ENCODE data around the gene SHD. TPM values are rescaled to one million over a fixed set of nuclear protein-coding genes. Genes with fewer than 3 reads are reported as not detected.
A peak's percentile ranks its signal among the peaks of the same experiment; 100 is the strongest.

SHD gene
- total and polyA plus RNA-seq, 2 of the 13 experiments (the other 11 are each of a cell fraction or from before 2014, with no cell fraction given) = 0.11 to 0.20 TPM

DNA sequence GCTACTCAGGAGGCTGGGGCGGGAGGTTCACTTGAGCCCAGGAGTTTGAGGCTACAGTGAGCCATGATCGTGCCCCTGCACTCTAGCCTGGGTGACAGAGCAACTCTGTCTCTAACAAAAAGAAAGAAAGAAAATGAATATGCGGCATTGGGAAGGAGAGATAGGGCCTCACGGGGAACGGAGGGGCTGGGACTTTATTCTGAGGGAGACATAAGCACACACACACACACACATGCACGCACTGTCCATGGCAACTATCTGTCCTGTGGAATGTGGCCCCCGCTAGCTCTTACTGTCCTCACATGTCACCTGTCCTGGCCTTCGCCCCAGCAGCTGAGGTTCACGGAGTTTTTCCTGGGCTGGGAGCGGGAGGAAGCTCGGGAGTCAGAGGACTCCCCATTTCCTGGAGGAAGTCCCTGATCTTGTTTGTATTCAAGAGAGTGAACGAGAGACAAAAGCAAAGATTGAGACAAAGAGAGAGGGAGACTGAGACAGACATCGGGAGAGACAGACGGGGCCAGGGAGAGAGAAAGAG is 58.9 kb downstream of the SHD start (continued):
- TF ChIP-seq, protein P1, sequence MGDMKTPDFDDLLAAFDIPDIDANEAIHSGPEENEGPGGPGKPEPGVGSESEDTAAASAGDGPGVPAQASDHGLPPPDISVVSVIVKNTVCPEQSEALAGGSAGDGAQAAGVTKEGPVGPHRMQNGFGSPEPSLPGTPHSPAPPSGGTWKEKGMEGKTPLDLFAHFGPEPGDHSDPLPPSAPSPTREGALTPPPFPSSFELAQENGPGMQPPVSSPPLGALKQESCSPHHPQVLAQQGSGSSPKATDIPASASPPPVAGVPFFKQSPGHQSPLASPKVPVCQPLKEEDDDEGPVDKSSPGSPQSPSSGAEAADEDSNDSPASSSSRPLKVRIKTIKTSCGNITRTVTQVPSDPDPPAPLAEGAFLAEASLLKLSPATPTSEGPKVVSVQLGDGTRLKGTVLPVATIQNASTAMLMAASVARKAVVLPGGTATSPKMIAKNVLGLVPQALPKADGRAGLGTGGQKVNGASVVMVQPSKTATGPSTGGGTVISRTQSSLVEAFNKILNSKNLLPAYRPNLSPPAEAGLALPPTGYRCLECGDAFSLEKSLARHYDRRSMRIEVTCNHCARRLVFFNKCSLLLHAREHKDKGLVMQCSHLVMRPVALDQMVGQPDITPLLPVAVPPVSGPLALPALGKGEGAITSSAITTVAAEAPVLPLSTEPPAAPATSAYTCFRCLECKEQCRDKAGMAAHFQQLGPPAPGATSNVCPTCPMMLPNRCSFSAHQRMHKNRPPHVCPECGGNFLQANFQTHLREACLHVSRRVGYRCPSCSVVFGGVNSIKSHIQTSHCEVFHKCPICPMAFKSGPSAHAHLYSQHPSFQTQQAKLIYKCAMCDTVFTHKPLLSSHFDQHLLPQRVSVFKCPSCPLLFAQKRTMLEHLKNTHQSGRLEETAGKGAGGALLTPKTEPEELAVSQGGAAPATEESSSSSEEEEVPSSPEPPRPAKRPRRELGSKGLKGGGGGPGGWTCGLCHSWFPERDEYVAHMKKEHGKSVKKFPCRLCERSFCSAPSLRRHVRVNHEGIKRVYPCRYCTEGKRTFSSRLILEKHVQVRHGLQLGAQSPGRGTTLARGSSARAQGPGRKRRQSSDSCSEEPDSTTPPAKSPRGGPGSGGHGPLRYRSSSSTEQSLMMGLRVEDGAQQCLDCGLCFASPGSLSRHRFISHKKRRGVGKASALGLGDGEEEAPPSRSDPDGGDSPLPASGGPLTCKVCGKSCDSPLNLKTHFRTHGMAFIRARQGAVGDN (CRISPR knock-in tag; IDR thresholded peaks at IDR 0.05) = peak; percentile 66; the same call in 1 of the 2 replicates
- TF ChIP-seq ETV5 (CRISPR knock-in tag; IDR thresholded peaks at IDR 0.05; ENCODE audit: borderline replicate concordance) = peak; percentile 27; the same call in 1 of the 2 replicates
- TF ChIP-seq, protein P2, sequence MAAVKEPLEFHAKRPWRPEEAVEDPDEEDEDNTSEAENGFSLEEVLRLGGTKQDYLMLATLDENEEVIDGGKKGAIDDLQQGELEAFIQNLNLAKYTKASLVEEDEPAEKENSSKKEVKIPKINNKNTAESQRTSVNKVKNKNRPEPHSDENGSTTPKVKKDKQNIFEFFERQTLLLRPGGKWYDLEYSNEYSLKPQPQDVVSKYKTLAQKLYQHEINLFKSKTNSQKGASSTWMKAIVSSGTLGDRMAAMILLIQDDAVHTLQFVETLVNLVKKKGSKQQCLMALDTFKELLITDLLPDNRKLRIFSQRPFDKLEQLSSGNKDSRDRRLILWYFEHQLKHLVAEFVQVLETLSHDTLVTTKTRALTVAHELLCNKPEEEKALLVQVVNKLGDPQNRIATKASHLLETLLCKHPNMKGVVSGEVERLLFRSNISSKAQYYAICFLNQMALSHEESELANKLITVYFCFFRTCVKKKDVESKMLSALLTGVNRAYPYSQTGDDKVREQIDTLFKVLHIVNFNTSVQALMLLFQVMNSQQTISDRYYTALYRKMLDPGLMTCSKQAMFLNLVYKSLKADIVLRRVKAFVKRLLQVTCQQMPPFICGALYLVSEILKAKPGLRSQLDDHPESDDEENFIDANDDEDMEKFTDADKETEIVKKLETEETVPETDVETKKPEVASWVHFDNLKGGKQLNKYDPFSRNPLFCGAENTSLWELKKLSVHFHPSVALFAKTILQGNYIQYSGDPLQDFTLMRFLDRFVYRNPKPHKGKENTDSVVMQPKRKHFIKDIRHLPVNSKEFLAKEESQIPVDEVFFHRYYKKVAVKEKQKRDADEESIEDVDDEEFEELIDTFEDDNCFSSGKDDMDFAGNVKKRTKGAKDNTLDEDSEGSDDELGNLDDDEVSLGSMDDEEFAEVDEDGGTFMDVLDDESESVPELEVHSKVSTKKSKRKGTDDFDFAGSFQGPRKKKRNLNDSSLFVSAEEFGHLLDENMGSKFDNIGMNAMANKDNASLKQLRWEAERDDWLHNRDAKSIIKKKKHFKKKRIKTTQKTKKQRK (IDR thresholded peaks at IDR 0.05; ENCODE audit: low read length) = no peak
- TF ChIP-seq MAFG (CRISPR knock-in tag; IDR thresholded peaks at IDR 0.05) = no peak
- TF ChIP-seq ZNF558 (CRISPR knock-in tag; IDR thresholded peaks at IDR 0.05; ENCODE audit: borderline replicate concordance) = peak; percentile 54; the same call in 1 of the 2 replicates
- TF ChIP-seq ZNF382 (CRISPR knock-in tag; IDR thresholded peaks at IDR 0.05; ENCODE audit: borderline replicate concordance) = no peak
- no peak for TF ChIP-seq ZNF572 (CRISPR knock-in tag; IDR thresholded peaks at IDR 0.05)
- peak; percentile 50; the same call in 1 of the 2 replicates for TF ChIP-seq TARDBP (CRISPR knock-in tag; IDR thresholded peaks at IDR 0.05)
- no peak for TF ChIP-seq ZNF83 (CRISPR knock-in tag; IDR thresholded peaks at IDR 0.05; ENCODE audit: borderline replicate concordance)
- TF ChIP-seq SIX4 (CRISPR knock-in tag; IDR thresholded peaks at IDR 0.05) = no peak
- 0 out of 2 replicates have a peak, but pooled peaks have one; percentile 20 for TF ChIP-seq BORCS8-MEF2B (CRISPR knock-in tag; IDR thresholded peaks at IDR 0.05)
- TF ChIP-seq, protein P3, sequence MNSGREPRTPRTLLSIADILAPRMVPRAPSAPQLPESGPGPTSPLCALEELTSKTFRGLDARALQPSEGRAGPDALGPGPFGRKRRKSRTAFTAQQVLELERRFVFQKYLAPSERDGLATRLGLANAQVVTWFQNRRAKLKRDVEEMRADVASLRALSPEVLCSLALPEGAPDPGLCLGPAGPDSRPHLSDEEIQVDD (CRISPR knock-in tag; IDR thresholded peaks at IDR 0.05; ENCODE audit: borderline replicate concordance) = no peak
- TF ChIP-seq TCF12 (IDR thresholded peaks at IDR 0.05) = no peak
- no peak for TF ChIP-seq TCF12 (CRISPR knock-in tag; IDR thresholded peaks at IDR 0.05)
- TF ChIP-seq, protein P4, sequence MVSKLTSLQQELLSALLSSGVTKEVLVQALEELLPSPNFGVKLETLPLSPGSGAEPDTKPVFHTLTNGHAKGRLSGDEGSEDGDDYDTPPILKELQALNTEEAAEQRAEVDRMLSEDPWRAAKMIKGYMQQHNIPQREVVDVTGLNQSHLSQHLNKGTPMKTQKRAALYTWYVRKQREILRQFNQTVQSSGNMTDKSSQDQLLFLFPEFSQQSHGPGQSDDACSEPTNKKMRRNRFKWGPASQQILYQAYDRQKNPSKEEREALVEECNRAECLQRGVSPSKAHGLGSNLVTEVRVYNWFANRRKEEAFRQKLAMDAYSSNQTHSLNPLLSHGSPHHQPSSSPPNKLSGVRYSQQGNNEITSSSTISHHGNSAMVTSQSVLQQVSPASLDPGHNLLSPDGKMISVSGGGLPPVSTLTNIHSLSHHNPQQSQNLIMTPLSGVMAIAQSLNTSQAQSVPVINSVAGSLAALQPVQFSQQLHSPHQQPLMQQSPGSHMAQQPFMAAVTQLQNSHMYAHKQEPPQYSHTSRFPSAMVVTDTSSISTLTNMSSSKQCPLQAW (CRISPR knock-in tag; IDR thresholded peaks at IDR 0.05) = peak; percentile 26; the same call in 1 of the 2 replicates
- TF ChIP-seq REPIN1 (CRISPR knock-in tag; IDR thresholded peaks at IDR 0.05; ENCODE audit: borderline replicate concordance, low read depth) = 0 out of 2 replicates have a peak, but pooled peaks have one; percentile 25
- TF ChIP-seq ZNF672 (CRISPR knock-in tag; IDR thresholded peaks at IDR 0.05) = no peak
- TF ChIP-seq GPN1 (CRISPR knock-in tag; IDR thresholded peaks at IDR 0.05; ENCODE audit: borderline replicate concordance) = no peak
- TF ChIP-seq, protein P5, sequence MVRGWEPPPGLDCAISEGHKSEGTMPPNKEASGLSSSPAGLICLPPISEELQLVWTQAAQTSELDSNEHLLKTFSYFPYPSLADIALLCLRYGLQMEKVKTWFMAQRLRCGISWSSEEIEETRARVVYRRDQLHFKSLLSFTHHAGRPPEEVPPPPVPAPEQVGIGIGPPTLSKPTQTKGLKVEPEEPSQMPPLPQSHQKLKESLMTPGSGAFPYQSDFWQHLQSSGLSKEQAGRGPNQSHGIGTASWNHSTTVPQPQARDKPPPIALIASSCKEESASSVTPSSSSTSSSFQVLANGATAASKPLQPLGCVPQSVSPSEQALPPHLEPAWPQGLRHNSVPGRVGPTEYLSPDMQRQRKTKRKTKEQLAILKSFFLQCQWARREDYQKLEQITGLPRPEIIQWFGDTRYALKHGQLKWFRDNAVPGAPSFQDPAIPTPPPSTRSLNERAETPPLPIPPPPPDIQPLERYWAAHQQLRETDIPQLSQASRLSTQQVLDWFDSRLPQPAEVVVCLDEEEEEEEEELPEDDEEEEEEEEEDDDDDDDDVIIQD (CRISPR knock-in tag; IDR thresholded peaks at IDR 0.05; ENCODE audit: low read depth) = no peak
